ENCODE data around the gene LPAR2. TPM values are rescaled to one million over a fixed set of nuclear protein-coding genes. Genes with fewer than 3 reads are reported as not detected.

LPAR2 gene
- total RNA-seq, 1 donor from 2014 or later: 27.4 TPM

- no peak overlapping the region for H3K4me3 Mint-ChIP-seq
- no peaks in the 10 kb centered on the region for H3K9me3 Mint-ChIP-seq
- H3K36me3 Mint-ChIP-seq (ENCODE audit: low read depth): peaks cover 41% of the 10 kb centered on the region
- no peaks in the 10 kb centered on the region for H3K27me3 Mint-ChIP-seq (ENCODE audit: insufficient read depth)
- H3K27ac Mint-ChIP-seq: peak overlapping the region; percentile 52
- intact Hi-C loops (cut with micrococcal nuclease): no loop called here
- DNase-seq (ENCODE audit: low spot score): no peak
- H3K4me1 Mint-ChIP-seq (ENCODE audit: low read depth): no peaks in the 10 kb centered on the region
Measured at GRCh38 chr19:19649155-19649554, 21.1 kb upstream of the LPAR2 start.

GRCh38 chr19:19647037-19647835 lies 19.2 kb upstream of the LPAR2 start:
- no peaks in the 10 kb centered on the region for H3K9me3 Mint-ChIP-seq
- H3K27me3 Mint-ChIP-seq (ENCODE audit: insufficient read depth): no peaks in the 10 kb centered on the region
- no peak overlapping the region for H3K4me3 Mint-ChIP-seq
- H3K4me1 Mint-ChIP-seq (ENCODE audit: low read depth): peaks cover 4% of the 10 kb centered on the region
- intact Hi-C loops (cut with micrococcal nuclease): no loop called here
- H3K36me3 Mint-ChIP-seq (ENCODE audit: low read depth): peaks cover 31% of the 10 kb centered on the region
- H3K27ac Mint-ChIP-seq: no peak overlapping the region
- DNase-seq (ENCODE audit: low spot score): no peak

GRCh38 chr19:19645233-19645870 lies 17.3 kb upstream of the LPAR2 start:
- peaks cover 25% of the 10 kb centered on the region for H3K36me3 Mint-ChIP-seq (ENCODE audit: low read depth)
- H3K9me3 Mint-ChIP-seq: no peaks in the 10 kb centered on the region
- no peak overlapping the region for H3K4me3 Mint-ChIP-seq
- H3K27ac Mint-ChIP-seq: no peak overlapping the region
- intact Hi-C loops (cut with micrococcal nuclease): no loop called here
- no peak for DNase-seq (ENCODE audit: low spot score)
- H3K4me1 Mint-ChIP-seq (ENCODE audit: low read depth): peaks cover 12% of the 10 kb centered on the region
- no peaks in the 10 kb centered on the region for H3K27me3 Mint-ChIP-seq (ENCODE audit: insufficient read depth)

GRCh38 chr19:19644054-19644388 lies 16.0 kb upstream of the LPAR2 start:
- no peaks in the 10 kb centered on the region for H3K27me3 Mint-ChIP-seq (ENCODE audit: insufficient read depth)
- peaks cover 18% of the 10 kb centered on the region for H3K4me1 Mint-ChIP-seq (ENCODE audit: low read depth)
- H3K9me3 Mint-ChIP-seq: no peaks in the 10 kb centered on the region
- intact Hi-C loops (cut with micrococcal nuclease): no loop called here
- DNase-seq (ENCODE audit: low spot score): no peak
- H3K27ac Mint-ChIP-seq: peak overlapping the region; percentile 93
- H3K4me3 Mint-ChIP-seq: peak overlapping the region; percentile 95
- peaks cover 20% of the 10 kb centered on the region for H3K36me3 Mint-ChIP-seq (ENCODE audit: low read depth)

GRCh38 chr19:19643158-19644053 lies 15.4 kb upstream of the LPAR2 start, which contains the start of gene GMIP:
Gene GMIP (minus strand): TSS chr19:19643657. CDS start chr19:19643529, 128 bp downstream.
- intact Hi-C loops (cut with micrococcal nuclease): loop anchor here (1.0 to 2.0 kb wide), 9 partner anchors 20 to 316 kb away; partner anchors contain the start of genes ATP13A1 and PBX4
- H3K36me3 Mint-ChIP-seq (ENCODE audit: low read depth): peaks cover 22% of the 10 kb centered on the region
- H3K4me1 Mint-ChIP-seq (ENCODE audit: low read depth): peaks cover 18% of the 10 kb centered on the region
- peak; percentile 82 for DNase-seq (ENCODE audit: low spot score)
- no peaks in the 10 kb centered on the region for H3K9me3 Mint-ChIP-seq
- H3K27me3 Mint-ChIP-seq (ENCODE audit: insufficient read depth): no peaks in the 10 kb centered on the region
- H3K4me3 Mint-ChIP-seq: peak within 1 kb of the TSS; percentile 95
- H3K27ac Mint-ChIP-seq: peak within 1 kb of the TSS; percentile 93

- Mint-ChIP-seq H3K4me1 (ENCODE audit: low read depth) (peaks cover 18% of the 10 kb centered on the region), H3K27ac (peak overlapping the region; percentile 93), H3K27me3 (ENCODE audit: insufficient read depth) (no peaks in the 10 kb centered on the region), H3K4me3 (peak overlapping the region; percentile 95), H3K9me3 (no peaks in the 10 kb centered on the region), H3K36me3 (ENCODE audit: low read depth) (peaks cover 22% of the 10 kb centered on the region)
- peak; percentile 32 for DNase-seq (ENCODE audit: low spot score)
- intact Hi-C loops (cut with micrococcal nuclease): loop anchor here (1.0 to 2.0 kb wide), 11 partner anchors 15 to 317 kb away; partner anchors contain the start of genes ATP13A1, NDUFA13 and PBX4
Measured at GRCh38 chr19:19642506-19643157, 14.6 kb upstream of the LPAR2 start.

- Mint-ChIP-seq H3K27ac (no peak overlapping the region), H3K36me3 (ENCODE audit: low read depth) (peaks cover 35% of the 10 kb centered on the region), H3K9me3 (no peaks in the 10 kb centered on the region), H3K4me3 (no peak overlapping the region), H3K4me1 (ENCODE audit: low read depth) (peaks cover 35% of the 10 kb centered on the region), H3K27me3 (ENCODE audit: insufficient read depth) (no peaks in the 10 kb centered on the region)
- no peak for DNase-seq (ENCODE audit: low spot score)
- intact Hi-C loops (cut with micrococcal nuclease): no loop called here
Measured at GRCh38 chr19:19637523-19638251, 9.7 kb upstream of the LPAR2 start.

- H3K4me3 Mint-ChIP-seq: no peak overlapping the region
- no peak for DNase-seq (ENCODE audit: low spot score)
- intact Hi-C loops (cut with micrococcal nuclease): no loop called here
- peaks cover 32% of the 10 kb centered on the region for H3K36me3 Mint-ChIP-seq (ENCODE audit: low read depth)
- peaks cover 31% of the 10 kb centered on the region for H3K4me1 Mint-ChIP-seq (ENCODE audit: low read depth)
- no peak overlapping the region for H3K27ac Mint-ChIP-seq
- no peaks in the 10 kb centered on the region for H3K27me3 Mint-ChIP-seq (ENCODE audit: insufficient read depth)
- no peaks in the 10 kb centered on the region for H3K9me3 Mint-ChIP-seq
Measured at GRCh38 chr19:19637186-19637522, 9.1 kb upstream of the LPAR2 start.

GRCh38 chr19:19636573-19637185 lies 8.7 kb upstream of the LPAR2 start:
- Mint-ChIP-seq H3K9me3 (no peaks in the 10 kb centered on the region), H3K36me3 (ENCODE audit: low read depth) (peaks cover 29% of the 10 kb centered on the region)
- intact Hi-C loops (cut with micrococcal nuclease): no loop called here

GRCh38 chr19:19635313-19635702 lies 7.3 kb upstream of the LPAR2 start:
- no peaks in the 10 kb centered on the region for H3K27me3 Mint-ChIP-seq (ENCODE audit: insufficient read depth)
- H3K27ac Mint-ChIP-seq: no peak overlapping the region
- peaks cover 23% of the 10 kb centered on the region for H3K4me1 Mint-ChIP-seq (ENCODE audit: low read depth)
- no peak for DNase-seq (ENCODE audit: low spot score)
- no peak overlapping the region for H3K4me3 Mint-ChIP-seq
- intact Hi-C loops (cut with micrococcal nuclease): no loop called here
- H3K9me3 Mint-ChIP-seq: no peaks in the 10 kb centered on the region
- peaks cover 35% of the 10 kb centered on the region for H3K36me3 Mint-ChIP-seq (ENCODE audit: low read depth)

More at GRCh38 chr19:19636573-19637185, 8.7 kb upstream of the LPAR2 start:
- no peak overlapping the region for H3K27ac Mint-ChIP-seq
- DNase-seq (ENCODE audit: low spot score): no peak
- peaks cover 26% of the 10 kb centered on the region for H3K4me1 Mint-ChIP-seq (ENCODE audit: low read depth)
- no peak overlapping the region for H3K4me3 Mint-ChIP-seq
- no peaks in the 10 kb centered on the region for H3K27me3 Mint-ChIP-seq (ENCODE audit: insufficient read depth)

GRCh38 chr19:19634516-19635312 lies 6.7 kb upstream of the LPAR2 start:
- Mint-ChIP-seq H3K36me3 (ENCODE audit: low read depth) (peaks cover 36% of the 10 kb centered on the region), H3K4me1 (ENCODE audit: low read depth) (peaks cover 18% of the 10 kb centered on the region), H3K27me3 (ENCODE audit: insufficient read depth) (no peaks in the 10 kb centered on the region)

More at GRCh38 chr19:19634516-19635312, 6.7 kb upstream of the LPAR2 start:
- Mint-ChIP-seq H3K4me3 (no peak overlapping the region), H3K9me3 (no peaks in the 10 kb centered on the region), H3K27ac (peak overlapping the region; percentile 34)
- intact Hi-C loops (cut with micrococcal nuclease): no loop called here
- DNase-seq (ENCODE audit: low spot score): no peak
